ENCODE measurements around the gene PRPF19.
A peak's percentile ranks its signal among the peaks of the same experiment; 100 is the strongest.
"Not testable (repeated sequence)": the region's sequence is repeated elsewhere in the genome, so short reads cannot be mapped to it uniquely, and the experiment has no call there.

The PRPF19 gene

DNA sequence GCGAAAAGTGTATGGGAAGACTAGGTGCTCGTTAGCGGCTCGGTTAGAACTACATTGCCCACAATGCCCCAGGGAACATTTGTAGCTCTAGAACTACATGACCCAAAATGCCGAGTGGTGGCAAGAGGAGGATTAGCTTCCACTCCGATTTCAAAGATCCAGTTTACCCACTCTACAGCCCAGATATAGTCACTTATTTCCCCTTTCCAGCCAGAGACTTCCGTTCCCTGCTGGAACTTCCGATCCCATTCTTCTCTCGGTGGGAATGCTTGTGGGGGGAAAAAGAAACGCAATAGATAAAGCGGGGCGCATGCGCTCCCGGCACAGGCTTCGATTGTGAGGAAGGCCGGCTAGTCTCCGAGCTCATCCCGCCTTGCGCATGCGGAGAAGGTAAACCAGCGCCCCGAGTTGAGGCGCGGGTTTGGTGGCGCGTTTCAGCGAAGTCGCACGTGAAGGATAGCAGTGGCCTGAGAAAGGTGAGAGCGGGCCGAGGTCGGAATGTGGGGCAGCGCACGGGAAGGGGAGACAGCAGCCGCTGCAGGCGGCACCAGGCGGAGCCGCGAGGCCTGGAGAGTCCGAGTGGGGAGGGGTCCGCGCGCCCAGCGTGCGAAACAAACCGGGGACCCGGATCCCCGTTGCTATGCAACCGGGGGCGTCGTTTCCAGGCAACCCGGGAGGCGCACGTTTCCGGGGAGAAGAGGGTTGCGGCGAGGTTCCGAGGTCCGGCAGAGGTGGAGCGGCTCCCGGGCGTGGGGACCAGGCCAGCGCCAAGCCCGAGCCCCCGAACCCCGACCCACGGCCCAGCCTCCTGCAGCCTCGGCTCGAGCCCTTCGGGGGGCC lies 7.6 kb upstream of the PRPF19 start, which contains the start of gene TMEM109:
TMEM109 (plus strand) TSS at position 366 of the 840 bp plus-strand sequence. CDS start 5,536 bp downstream, outside the sequence.
- DNase-seq = peak; percentile 84 to 96 (median 92)
- intact Hi-C loops (cut with DNase I) = no loop called here

DNA sequence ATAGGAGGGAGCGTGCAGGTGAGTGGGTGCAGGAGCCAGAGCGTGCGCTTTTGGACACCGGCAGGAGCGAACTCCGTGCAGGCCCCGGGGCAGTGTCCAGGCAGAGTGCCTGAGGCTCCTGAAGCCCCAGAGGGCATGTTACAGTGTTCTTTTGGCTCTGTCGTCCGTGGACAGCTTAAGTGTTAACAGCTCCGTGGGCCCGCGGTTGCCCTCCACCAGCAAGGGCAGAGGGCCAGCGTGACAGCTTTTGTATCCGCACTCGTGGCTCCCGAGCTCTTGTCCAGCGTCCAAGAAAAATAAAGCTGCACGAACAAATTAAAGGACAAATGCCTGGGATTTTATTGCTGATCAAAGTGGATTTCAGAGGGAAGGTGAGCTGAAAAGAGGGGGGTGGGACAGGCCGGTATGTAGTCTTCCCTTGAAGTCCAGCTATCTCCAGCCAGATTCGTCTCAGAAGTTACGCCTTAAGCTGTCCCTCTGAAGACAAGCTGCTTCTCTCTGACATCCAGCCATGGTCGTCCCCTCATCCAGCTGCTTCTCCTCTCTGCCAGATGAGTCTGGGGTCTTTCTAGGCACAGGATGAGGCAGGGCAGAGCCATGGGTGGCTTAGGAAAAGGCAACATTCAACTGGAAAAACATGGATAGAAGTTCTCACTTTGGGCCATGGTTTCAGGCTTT lies 6.6 kb upstream of the PRPF19 start:
- no peak for DNase-seq
- intact Hi-C loops (cut with DNase I) = no loop called here

DNA sequence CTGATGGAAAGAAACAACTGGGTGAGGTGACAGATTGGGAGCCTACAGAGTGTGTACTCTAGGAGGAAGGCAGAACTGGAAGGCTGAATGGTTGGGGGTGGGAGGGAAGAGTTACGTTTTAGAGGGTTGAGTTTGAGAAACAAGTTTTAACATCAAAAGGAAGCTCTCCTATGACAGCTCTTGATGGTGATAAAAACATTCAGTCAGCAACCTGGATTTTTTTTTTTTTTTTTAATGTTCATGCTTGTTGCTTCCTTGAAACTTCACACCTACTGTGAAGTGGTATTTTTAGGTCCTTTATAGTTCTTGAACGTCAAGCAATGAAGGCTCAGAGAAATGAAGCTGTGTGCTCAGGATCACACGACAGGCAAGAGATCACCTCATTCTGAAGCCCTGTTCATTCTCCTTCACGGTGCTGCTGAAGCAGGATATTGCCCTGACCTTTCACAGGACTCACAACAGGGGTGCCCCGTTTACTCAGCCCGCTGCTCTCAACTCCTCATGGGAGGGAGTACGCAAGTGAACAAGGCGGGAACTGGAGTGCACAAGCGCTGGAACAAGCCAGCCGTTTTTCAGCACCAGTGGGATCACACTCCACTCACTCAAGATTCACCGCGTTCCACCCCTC lies 6.0 kb upstream of the PRPF19 start:
- intact Hi-C loops (cut with DNase I) = no loop called here

DNA sequence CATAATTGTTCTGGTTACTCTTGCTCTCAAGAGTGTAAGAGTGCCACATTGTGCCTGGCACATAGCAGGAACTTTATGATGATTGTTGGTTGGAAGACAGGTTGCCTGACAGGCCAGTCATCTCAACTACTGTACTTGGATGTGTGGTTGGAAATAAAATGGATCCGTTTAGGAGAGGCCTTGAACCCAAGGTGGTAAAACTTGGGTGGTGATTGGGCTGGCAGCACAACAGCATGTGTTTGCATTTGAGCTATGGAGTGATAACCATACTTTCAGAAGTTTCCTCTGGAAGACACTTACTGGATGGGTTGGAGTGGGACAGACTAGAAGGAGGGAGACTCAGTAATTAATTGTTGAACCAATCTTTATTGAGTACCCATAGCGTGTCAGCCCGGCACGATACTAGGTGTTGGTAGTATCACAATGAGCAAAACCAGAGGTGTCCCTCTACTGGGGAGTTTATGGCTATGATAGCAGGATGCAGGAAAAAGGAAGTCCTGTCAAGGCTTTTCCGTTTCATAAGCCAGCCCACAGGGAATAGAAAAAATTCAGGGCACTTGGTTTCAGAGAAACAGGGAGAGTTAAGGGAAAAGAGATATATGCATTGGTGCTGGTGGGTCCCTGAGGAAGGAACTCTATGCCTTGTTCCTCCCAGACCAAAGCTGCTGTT lies 4.5 kb upstream of the PRPF19 start:
- no peak for DNase-seq
- intact Hi-C loops (cut with DNase I) = no loop called here

More for the DNA sequence above, 6.0 kb upstream of the PRPF19 start:
- DNase-seq = peak in 14 of 42 donors; percentile 17 to 66 (median 42)

DNA sequence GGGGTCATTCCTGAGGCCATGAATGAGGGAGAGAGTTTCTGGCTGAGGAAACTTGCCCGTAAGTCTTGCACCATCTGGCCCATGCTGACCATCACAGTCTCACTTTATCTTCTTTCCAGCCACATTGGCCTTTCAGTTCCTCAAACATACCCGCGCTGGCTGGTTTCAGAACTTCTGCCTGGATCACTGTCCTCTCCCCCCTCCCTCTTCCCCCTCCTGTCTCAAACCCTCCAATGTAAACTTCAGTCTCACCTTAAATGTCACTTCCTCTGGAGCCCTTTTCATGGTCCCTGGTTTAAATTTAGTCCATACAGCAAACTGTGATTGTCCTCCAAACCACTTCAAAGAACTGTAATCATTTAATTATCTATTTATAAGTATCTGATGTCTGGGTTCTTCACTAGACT lies 3.9 kb upstream of the PRPF19 start:
- intact Hi-C loops (cut with DNase I) = no loop called here
- peak in 15 of 42 donors; percentile 16 to 55 (median 33) for DNase-seq

DNA sequence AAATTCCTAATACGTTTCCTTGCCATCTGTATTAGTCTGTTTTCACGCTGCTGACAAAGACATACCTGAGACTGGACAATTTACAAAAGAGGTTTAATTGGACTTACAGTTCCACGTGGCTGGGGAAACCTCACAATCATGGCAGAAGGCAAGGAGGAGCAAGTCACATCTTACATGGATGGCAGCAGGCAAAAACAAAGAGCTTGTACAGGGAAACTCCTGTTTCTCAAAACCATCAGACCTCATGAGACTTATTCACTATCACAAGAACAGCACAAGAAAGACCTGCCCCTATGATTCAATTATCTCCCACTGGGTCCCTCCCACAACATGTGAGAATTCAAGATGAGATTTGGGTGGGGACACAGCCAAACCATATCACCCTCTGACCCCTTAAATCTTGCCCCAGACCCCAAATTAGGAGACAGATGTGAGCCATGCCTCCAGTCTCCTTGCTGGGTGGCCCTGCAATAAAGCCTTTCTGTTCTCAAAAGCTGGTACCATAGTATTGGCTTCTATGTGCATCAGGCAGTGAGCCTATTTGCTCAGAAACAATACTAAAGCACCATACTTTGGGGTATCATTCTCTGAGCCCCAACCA lies 3.4 kb upstream of the PRPF19 start:
- intact Hi-C loops (cut with DNase I) = loop anchor here (5.0 kb wide), 2 partner anchors 67 to 253 kb away; partner anchors contain the start of genes CCDC86 and VPS37C
- not testable (repeated sequence) for DNase-seq

DNA sequence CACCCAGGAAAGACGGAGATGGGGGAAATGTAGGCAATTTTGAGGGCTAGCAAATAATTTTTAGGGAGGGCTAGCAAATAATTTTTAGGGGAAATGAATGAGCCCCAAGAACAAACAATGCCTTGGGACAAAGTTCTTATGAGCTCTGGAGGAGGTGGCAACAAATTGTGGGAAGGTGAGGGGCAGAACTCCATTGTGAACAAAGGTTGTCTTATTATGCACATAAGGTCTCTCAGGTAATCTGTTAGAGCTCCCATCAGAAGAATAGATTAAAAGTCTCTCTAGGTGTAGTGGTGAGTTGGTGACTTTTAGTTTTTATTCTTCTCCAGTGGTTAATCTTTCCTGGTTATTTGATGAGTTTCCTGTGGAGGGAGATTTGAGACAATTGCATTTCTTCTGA lies 2.4 kb upstream of the PRPF19 start:
- no peak for DNase-seq
- intact Hi-C loops (cut with DNase I) = loop anchor here (5.0 kb wide), 2 partner anchors 67 to 253 kb away; partner anchors contain the start of genes CCDC86 and VPS37C

DNA sequence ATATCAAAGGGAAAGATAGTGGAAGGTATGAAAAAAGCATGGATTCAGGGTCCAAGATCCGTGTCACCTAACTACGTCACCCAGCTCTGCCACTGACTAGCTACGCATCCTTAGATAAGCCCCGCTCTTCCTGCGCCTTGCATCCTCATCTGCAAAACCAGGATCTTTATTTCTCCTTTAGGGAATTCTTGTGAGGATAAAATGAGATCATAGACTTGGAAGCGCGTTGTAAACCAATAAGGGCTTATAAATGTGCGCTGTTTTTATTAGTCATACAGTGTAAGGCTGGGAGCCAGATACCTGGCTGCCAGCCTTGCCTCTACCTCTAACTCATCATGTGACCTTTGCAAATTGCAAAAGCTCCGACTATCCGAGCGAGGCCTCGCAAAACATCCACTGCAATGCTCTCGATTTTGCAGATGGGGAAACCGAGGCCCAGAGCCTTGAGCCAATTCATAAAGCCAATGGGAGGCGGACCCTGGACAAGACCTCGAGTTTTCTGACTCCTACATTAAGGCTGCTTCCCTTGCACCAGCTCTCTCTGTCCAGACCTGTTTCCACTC lies 753 bp downstream of the PRPF19 start:
- intact Hi-C loops (cut with DNase I) = loop anchor here (5.0 kb wide), 2 partner anchors 63 to 257 kb away; partner anchors contain the start of genes CCDC86 and VPS37C
- peak in 14 of 42 donors; percentile 21 to 61 (median 41) for DNase-seq

DNA sequence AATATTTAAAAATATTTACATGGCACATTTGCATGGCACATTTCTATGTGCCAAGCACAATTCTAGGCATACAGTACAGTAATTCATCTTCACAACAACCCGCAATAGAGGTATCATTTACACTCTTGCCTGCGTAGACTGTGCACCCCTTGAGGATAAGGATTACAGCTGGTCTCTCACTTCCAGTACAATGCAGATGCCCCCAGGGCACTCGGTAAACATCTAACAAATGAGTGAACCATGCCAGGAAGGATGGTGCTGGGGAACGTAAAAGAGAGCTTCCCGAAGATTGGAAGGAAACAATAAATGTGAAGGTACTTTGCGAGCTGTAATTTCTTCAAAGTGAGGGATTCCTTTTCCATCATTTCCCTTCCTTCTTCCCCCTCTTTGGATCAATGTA lies 1.3 kb downstream of the PRPF19 start:
- intact Hi-C loops (cut with DNase I) = loop anchor here (5.0 kb wide), 2 partner anchors 63 to 257 kb away; partner anchors contain the start of genes CCDC86 and VPS37C

DNA sequence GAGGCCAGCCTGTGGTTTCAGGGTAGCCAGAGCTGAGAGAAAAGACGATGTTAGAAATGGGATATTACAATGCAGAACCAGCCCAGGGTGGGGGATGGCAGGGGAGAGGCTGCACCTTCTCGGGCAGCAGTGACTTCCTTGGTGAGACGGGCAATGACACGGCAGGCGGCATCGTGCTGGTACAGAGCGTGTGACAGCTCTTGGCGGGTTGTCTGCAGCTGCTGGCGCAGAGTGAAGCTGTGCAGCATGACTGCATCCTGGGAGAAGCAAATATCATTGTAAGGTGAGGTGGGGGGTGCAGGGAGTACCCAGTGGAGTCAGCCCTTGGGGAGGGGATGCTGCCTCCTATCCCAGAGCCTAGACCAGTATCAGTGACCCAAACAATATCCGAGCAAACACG lies 3.8 kb downstream of the PRPF19 start:
- intact Hi-C loops (cut with DNase I) = loop anchor here (5.0 kb wide), 1 partner anchor 70 kb away; no protein-coding TSS in a partner anchor
- DNase-seq = no peak

More for the DNA sequence above, 1.3 kb downstream of the PRPF19 start:
- peak in 1 of 42 donors; percentile 12 for DNase-seq

DNA sequence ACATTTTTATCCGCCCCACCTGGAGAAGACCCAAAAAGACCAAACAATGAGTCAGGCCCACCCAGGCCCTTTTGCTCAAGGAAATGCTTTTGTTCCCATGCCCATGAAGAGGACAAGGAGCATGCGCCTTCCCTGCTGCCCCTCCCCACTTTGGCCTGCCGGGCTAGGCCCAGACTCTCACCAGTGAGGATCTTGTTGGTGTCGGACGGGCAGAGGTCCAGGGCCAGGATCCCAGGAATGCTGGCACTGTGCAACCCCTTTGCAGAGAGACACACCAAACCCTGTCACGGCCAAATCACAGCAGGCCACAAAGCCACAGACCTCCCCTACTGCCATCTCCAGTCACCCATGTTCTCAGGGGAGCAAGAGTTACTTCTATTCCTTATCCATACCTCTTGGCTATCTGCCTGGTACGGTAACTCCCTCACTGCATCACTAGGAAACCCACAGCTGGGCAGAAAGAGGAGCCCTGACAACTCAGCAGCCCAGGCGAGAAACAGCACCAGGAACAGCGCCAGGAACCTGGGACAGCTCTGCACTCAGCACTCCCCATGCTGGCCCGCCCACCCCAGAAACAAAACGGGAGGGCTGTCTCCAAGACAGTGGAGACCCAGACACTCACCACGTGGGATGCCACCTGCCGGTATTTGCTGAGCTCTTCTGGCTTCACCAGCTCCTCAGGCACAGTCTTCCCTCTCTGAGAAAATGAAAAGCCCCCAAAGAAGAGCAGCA lies 5.5 kb downstream of the PRPF19 start:
- intact Hi-C loops (cut with DNase I) = loop anchor here (5.0 kb wide), 1 partner anchor 69 kb away; no protein-coding TSS in a partner anchor
- DNase-seq = peak in 2 of 42 donors; percentile 23 to 34

DNA sequence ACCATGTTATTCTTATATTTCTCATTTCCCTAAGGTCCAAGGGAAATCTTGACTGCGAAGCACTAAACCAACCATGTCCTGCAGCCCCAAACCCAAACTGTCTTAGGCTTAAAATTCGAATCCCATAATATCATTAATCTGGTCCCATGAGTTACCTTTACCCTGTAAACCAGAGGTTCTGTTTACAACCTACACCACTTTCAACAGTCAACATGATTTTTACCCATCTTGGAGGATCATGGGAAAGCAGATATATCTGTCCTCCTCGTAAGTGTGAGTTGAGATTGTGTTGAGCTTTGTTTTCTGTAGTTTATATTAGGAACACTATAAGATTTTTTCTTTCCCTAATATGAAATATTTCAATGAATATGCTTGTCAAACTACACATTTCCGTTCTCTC lies 6.4 kb downstream of the PRPF19 start:
- intact Hi-C loops (cut with DNase I) = loop anchor here (5.0 kb wide), 1 partner anchor 68 kb away; no protein-coding TSS in a partner anchor

DNA sequence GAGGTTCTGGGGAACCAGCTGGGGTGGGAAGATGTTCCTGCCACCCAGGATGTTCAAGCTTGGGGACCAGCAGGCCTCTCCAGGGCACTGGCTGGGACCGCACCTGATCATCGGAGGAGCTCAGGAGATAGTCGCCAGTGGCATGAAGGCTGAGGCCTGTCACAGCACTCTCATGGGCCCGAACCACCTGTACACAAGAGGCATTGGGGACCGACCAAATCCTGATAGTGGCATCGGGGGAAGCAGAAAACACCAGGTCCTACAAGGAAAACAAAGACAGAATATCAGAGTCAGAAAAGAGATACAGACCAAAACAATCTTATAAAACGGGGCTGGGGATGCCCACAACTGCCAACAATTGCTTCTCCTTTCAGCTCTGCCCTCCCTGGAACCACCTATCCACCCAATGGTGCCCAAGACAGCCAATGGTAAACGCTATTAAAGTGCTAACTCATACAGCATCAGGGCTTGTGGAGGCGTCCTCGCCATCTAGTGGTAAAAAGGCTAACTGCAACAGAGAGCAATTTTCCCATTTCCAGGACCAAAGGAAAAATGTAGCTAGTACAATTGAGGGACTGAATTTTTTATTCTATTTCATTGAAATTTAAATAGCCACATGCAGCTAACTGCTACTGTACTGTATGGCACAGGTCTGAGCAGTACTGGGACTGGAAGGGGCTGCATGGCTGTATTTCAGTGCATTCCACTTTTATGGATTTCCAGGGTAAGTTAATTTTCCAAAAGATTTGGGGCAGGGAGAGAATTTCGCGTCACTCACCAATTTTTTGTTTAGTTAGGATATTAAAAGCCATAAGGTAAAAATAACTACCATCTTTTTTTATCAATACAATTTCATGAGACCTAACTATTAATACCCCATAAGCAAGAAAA lies 7.1 kb downstream of the PRPF19 start:
- intact Hi-C loops (cut with DNase I) = no loop called here
- peak in 26 of 42 donors; percentile 24 to 82 (median 57) for DNase-seq

More for the DNA sequence above, 6.4 kb downstream of the PRPF19 start:
- DNase-seq = no peak

DNA sequence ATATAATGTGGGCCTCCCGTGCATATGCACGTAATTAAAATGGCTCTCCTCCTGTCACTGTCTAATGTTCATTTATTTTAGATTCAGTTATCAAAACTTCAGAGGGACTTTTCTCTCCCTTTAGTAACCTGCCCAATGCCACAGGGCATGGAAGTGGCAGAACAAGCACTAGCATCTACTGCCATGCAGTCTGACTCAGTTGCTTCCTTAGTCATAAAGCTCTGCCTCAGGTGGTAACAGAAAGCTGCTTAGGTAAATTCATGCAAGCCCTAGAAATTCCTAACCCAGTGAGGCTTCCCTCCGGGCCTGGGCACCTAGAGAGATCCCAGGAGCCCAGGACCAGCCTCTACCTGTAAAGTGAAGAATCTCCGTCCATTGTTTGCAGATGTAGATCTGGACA lies 8.9 kb downstream of the PRPF19 start:
- intact Hi-C loops (cut with DNase I) = no loop called here
- DNase-seq = no peak

DNA sequence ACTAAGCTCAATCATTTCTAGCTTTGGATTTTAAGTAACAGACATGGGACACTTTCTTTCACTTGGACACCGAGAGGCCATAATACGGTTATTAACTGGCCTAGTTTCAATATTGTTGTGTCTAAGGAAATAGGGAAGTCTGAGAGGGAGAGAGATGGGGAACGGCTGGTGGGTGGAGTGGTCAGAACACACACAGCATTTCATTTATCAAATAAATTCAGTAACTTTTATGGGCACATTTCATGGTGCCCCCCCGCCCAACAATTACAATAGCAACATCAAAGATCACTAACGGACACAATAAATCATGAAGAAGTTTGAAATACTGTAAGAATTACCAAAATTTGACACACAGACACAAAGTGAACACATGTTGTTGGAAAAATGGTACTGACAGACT lies 10.7 kb downstream of the PRPF19 start:
- no peak for DNase-seq
- intact Hi-C loops (cut with DNase I) = no loop called here

DNA sequence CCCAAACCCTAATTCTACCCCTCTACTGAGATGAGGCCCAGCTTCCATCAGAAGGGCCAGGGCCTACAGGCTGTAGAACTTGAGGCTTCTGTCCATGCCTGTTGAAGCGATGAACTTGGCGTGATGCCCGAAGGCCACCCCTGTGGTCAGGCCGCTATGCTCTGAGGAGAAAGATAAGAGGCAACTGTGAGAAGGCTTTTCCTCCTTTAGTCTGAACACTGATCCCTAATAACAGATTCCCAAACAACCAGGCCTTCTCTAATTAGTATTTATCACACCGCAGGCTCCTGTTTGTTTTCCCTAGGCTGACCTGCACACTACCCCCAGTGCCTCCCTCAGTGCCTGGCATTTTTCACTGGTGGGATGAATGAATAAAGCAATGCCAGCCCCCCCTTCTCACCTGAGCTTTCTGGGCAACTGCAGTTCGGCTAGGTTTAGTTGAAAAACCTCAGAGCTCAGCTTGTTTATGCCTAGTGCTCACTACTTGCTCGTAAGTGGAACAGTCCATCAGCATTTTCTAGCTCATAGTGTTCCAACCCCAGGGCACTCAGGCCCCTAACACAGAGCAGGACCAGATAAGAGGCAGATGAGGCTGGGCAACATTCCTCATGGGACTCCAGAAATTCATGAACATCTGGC lies 15.2 kb downstream of the PRPF19 start:
- no peak for DNase-seq
- intact Hi-C loops (cut with DNase I) = no loop called here

Data from head of caudate nucleus (tissue), 42 donors.